ENCODE data around the gene ZNF862. TPM values are rescaled to one million over a fixed set of nuclear protein-coding genes. Genes with fewer than 3 reads are reported as not detected.

Gene ZNF862
- total RNA-seq, 1 donor from 2014 or later = 20.7 TPM

DNA sequence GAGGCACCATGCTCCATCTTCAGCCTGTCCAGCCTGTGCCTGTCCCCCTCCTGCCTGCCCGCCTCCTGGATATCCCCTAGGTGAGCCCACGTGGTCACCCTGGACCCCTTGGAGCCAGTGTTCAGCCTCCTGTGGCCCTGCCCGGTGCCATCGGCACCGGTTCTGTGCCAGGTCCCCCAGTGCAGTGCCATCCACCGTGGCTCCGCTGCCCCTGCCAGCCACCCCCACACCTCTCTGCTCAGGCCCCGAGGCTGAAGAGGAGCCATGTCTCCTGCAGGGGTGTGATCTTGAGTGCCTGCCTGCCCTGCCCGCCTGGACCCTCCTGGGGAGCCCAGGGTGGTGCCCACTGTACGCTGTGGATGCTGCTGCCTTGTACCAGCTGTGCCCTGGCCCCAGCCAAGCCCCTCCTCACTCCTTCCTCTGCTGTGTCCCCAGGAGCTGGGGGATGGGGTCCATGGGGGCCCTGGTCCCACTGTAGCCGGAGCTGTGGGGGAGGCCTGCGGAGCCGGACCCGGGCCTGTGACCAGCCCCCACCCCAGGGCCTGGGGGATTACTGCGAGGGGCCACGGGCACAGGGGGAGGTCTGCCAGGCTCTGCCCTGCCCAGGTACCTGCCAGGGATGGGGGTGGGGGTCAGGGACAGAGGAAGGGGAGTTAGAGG, 26.2 kb upstream of the ZNF862 start:
- Histone ChIP-seq H3K4me3 (no peak overlapping the region), H3K9me3 (no peaks in the 10 kb centered on the region), H3K4me1 (no peaks in the 10 kb centered on the region), H3K27me3 (ENCODE audit: low read depth) (no peaks in the 10 kb centered on the region), H3K36me3 (no peaks in the 10 kb centered on the region), H3K27ac (no peak overlapping the region)
- TF ChIP-seq, protein P1, sequence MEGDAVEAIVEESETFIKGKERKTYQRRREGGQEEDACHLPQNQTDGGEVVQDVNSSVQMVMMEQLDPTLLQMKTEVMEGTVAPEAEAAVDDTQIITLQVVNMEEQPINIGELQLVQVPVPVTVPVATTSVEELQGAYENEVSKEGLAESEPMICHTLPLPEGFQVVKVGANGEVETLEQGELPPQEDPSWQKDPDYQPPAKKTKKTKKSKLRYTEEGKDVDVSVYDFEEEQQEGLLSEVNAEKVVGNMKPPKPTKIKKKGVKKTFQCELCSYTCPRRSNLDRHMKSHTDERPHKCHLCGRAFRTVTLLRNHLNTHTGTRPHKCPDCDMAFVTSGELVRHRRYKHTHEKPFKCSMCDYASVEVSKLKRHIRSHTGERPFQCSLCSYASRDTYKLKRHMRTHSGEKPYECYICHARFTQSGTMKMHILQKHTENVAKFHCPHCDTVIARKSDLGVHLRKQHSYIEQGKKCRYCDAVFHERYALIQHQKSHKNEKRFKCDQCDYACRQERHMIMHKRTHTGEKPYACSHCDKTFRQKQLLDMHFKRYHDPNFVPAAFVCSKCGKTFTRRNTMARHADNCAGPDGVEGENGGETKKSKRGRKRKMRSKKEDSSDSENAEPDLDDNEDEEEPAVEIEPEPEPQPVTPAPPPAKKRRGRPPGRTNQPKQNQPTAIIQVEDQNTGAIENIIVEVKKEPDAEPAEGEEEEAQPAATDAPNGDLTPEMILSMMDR (IDR thresholded peaks at IDR 0.05) = no peak
- no peak for DNase-seq
- intact Hi-C loops (cut with DNase I) = no loop called here
- no peak for ATAC-seq

DNA sequence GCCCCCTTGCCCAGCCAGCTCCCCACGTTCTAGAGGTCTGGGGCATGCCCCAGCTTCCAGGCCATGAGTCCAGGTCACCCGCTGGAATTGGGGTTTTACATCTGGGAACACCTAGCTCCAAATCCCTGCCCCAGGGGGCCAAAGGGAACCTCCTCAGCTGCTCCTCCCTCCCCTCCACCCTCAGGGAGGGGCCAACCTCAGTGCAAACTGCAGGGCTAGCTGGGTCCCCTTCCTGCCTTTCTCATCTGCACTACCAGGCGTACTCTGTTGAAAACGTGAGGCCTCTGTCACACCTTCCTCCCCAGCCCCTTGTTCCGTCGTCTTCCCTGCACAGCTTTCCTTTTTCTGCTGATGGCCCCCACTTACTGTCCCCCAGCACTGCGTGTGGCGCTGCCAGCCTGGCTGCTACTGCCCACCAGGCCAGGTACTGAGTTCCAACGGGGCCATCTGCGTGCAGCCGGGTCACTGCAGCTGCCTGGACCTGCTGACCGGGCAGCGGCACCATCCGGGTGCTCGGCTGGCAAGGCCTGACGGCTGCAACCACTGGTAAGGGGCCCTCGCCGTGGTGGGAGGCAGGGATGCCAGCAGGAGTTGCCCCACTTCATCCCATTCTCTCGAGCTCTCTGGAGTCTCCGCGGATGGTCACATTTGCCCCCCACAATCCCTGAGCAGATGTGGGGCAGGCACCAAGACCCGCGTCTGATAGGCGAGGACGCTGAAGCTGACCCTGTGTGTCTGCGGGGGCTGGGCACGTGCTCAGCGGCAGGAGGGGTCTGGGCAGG, 24.7 kb upstream of the ZNF862 start:
- Histone ChIP-seq H3K9me3 (no peaks in the 10 kb centered on the region), H3K4me1 (no peaks in the 10 kb centered on the region), H3K27ac (no peak overlapping the region), H3K27me3 (ENCODE audit: low read depth) (no peaks in the 10 kb centered on the region), H3K4me3 (no peak overlapping the region), H3K36me3 (no peaks in the 10 kb centered on the region)
- DNase-seq = no peak
- ATAC-seq = no peak
- TF ChIP-seq, protein P1 (IDR thresholded peaks at IDR 0.05) = no peak
- intact Hi-C loops (cut with DNase I) = no loop called here

DNA sequence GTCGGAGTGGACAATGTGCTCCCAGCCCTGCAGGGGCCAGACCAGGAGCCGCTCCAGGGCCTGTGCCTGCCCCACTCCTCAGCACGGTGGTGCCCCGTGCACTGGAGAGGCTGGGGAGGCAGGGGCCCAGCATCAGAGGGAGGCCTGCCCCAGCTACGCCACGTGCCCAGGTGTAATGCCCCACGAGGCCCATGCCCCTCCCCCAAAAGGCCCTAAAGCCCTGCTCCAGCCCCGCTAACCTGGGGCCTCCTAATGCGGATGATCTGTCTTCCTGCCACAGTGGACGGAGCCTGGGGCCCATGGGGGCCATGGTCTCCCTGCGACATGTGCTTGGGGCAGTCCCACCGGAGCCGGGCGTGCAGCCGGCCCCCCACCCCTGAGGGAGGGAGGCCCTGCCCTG, 23.7 kb upstream of the ZNF862 start:
- TF ChIP-seq, protein P1 (IDR thresholded peaks at IDR 0.05) = no peak
- no peaks in the 10 kb centered on the region for H3K9me3 ChIP-seq
- no peak for ATAC-seq
- intact Hi-C loops (cut with DNase I) = no loop called here
- no peaks in the 10 kb centered on the region for H3K4me1 ChIP-seq
- no peak overlapping the region for H3K4me3 ChIP-seq
- no peak overlapping the region for H3K27ac ChIP-seq
- no peak for DNase-seq
- no peaks in the 10 kb centered on the region for H3K27me3 ChIP-seq (ENCODE audit: low read depth)
- H3K36me3 ChIP-seq = no peaks in the 10 kb centered on the region

DNA sequence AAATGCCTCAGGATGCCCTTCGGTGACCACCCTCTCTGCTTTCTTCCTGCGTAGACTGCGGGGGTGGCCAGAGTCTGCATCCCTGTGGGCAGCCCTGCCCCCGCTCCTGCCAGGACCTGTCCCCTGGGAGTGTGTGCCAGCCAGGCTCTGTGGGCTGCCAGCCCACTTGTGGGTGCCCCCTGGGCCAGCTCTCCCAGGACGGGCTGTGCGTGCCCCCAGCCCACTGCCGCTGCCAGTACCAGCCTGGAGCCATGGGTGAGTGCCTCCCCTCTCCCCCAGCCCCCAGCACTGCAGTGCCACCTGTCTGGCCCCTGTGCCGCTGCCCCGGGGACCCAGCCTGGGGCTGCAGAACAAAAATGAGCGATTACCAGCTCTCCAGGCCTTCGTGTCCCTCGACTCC, 23.1 kb upstream of the ZNF862 start:
- H3K4me1 ChIP-seq = no peaks in the 10 kb centered on the region
- H3K27ac ChIP-seq = no peak overlapping the region
- ATAC-seq (no peak), DNase-seq (no peak)
- TF ChIP-seq, protein P1 (IDR thresholded peaks at IDR 0.05) = no peak
- H3K4me3 ChIP-seq = no peak overlapping the region
- H3K36me3 ChIP-seq = no peaks in the 10 kb centered on the region
- H3K27me3 ChIP-seq (ENCODE audit: low read depth) = no peaks in the 10 kb centered on the region
- intact Hi-C loops (cut with DNase I) = no loop called here
- no peaks in the 10 kb centered on the region for H3K9me3 ChIP-seq

DNA sequence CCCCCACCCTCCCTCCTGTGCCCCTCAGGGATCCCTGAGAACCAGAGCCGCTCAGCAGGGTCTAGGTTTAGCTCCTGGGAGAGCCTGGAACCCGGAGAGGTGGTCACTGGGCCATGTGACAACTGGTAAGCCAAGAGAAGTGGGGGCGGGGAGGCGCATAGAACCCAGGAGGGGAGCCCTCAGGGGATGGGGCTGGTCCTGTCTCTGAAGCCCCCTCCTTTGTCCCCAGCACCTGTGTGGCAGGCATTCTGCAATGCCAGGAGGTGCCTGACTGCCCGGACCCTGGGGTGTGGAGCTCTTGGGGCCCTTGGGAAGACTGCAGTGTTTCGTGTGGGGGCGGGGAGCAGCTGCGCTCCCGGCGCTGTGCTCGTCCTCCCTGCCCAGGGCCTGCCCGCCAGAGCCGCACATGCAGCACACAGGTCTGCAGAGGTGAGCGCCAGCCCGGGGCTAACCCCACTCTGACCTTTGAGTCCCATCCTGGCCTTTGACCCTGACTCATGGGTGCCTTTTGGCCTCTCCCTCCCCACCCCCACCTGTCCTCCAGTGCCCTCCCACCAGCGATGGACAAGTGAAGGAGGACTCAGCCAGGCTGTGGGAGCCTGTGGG, 22.4 kb upstream of the ZNF862 start:
- Histone ChIP-seq H3K27me3 (ENCODE audit: low read depth) (no peaks in the 10 kb centered on the region), H3K4me1 (no peaks in the 10 kb centered on the region), H3K36me3 (no peaks in the 10 kb centered on the region), H3K27ac (no peak overlapping the region), H3K9me3 (no peaks in the 10 kb centered on the region), H3K4me3 (no peak overlapping the region)
- intact Hi-C loops (cut with DNase I) = no loop called here
- no peak for DNase-seq
- TF ChIP-seq, protein P1 (IDR thresholded peaks at IDR 0.05) = no peak
- no peak for ATAC-seq
